HEK293T (cell line): Measurements from ENCODE around the gene SLFN13.

Experiments
- CTCF ChIA-PET: fragments of 350-600 bp; formaldehyde crosslinking; extraction: SDS; loops from one replicate; lab custom pipeline; 2021; ENCODE audit warnings: antibody characterized with exemption, inconsistent platforms; lab: Yijun Ruan, JAX
- POLR2A ChIA-PET: fragments of 350-600 bp; formaldehyde crosslinking; extraction: SDS; loops from one replicate; lab custom pipeline; 2020; ENCODE audit warnings: antibody characterized with exemption, inconsistent platforms; lab: Yijun Ruan, JAX
- DNase-seq: peaks from one replicate; pipeline ENCODE4 v3.0.0; 2012; ENCODE audit warnings: mixed read lengths; ENCODE audit errors: extremely low spot score
- ARNT ChIP-seq: fragments of 450-650 bp; IDR thresholded peaks from 2 replicates; pipeline ENCODE4 v1.6.1; 2017; ENCODE audit warnings: mild to moderate bottlenecking
- BHLHE40 ChIP-seq: fragments of 450-650 bp; IDR thresholded peaks from 2 replicates; pipeline ENCODE4 v1.6.1; 2016; ENCODE audit warnings: mild to moderate bottlenecking, moderate library complexity, borderline replicate concordance
- CTBP1 ChIP-seq: fragments of 450-650 bp; IDR thresholded peaks from 2 replicates; pipeline ENCODE4 v1.6.1; 2016; ENCODE audit warnings: borderline replicate concordance
- ELF4 ChIP-seq: fragments of 450-650 bp; IDR thresholded peaks from 2 replicates; pipeline ENCODE4 v1.6.1; 2017; ENCODE audit warnings: antibody characterized with exemption
- FOXA1 ChIP-seq: fragments of 450-650 bp; IDR thresholded peaks from 2 replicates; pipeline ENCODE4 v1.6.1; 2016; ENCODE audit warnings: mild to moderate bottlenecking
- FOXK2 ChIP-seq: fragments of 450-650 bp; IDR thresholded peaks from 2 replicates; pipeline ENCODE4 v1.6.1; 2016; ENCODE audit warnings: mild to moderate bottlenecking
- FOXM1 ChIP-seq: fragments of 450-650 bp; IDR thresholded peaks from 2 replicates; pipeline ENCODE4 v1.6.1; 2017; ENCODE audit warnings: mild to moderate bottlenecking, borderline replicate concordance
- HDGF ChIP-seq: fragments of 450-650 bp; IDR thresholded peaks from 2 replicates; pipeline ENCODE4 v1.6.1; 2017; ENCODE audit warnings: antibody characterized with exemption, borderline replicate concordance
- L3MBTL2 ChIP-seq: fragments of 450-650 bp; conservative IDR thresholded peaks from 2 replicates; pipeline ENCODE4 v1.6.1; 2016; ENCODE audit warnings: mild to moderate bottlenecking
- LEF1 ChIP-seq: fragments of 450-650 bp; IDR thresholded peaks from 2 replicates; pipeline ENCODE4 v1.6.1; 2017; ENCODE audit warnings: mild to moderate bottlenecking, borderline replicate concordance
- NFRKB ChIP-seq: fragments of 450-650 bp; IDR thresholded peaks from 2 replicates; pipeline ENCODE4 v1.6.1; 2016; ENCODE audit warnings: mild to moderate bottlenecking, moderate library complexity
- SP1 ChIP-seq: fragments of 450-650 bp; IDR thresholded peaks from 2 replicates; pipeline ENCODE4 v1.6.1; 2017
- SUZ12 ChIP-seq: fragments of 450-650 bp; IDR thresholded peaks from 2 replicates; pipeline ENCODE4 v1.6.1; 2016; ENCODE audit warnings: mild to moderate bottlenecking
- TARDBP ChIP-seq: fragments of 450-650 bp; IDR thresholded peaks from 2 replicates; pipeline ENCODE4 v1.6.1; 2016
- ZNF384 ChIP-seq: fragments of 450-650 bp; IDR thresholded peaks from 2 replicates; pipeline ENCODE4 v1.6.1; 2016
- TF ChIP-seq, protein P1 (sequence below): fragments of 450-650 bp; IDR thresholded peaks from 2 replicates; pipeline ENCODE4 v1.6.1; 2016

SLFN13 gene

GRCh38 chr17:35438433-35438832 lies 10.1 kb downstream of the SLFN13 start:
- DNase-seq, result no peak
- ChIA-PET POLR2A (no interaction called here), CTCF (interaction anchor here (0.6 kb wide), 1 partner anchor 95 kb away, joined by 3 read pairs; no protein-coding TSS in a partner anchor)
- TF ChIP-seq LEF1 (no peak), BHLHE40 (no peak), SUZ12 (no peak), FOXA1 (no peak), CTBP1 (no peak)

DNA sequence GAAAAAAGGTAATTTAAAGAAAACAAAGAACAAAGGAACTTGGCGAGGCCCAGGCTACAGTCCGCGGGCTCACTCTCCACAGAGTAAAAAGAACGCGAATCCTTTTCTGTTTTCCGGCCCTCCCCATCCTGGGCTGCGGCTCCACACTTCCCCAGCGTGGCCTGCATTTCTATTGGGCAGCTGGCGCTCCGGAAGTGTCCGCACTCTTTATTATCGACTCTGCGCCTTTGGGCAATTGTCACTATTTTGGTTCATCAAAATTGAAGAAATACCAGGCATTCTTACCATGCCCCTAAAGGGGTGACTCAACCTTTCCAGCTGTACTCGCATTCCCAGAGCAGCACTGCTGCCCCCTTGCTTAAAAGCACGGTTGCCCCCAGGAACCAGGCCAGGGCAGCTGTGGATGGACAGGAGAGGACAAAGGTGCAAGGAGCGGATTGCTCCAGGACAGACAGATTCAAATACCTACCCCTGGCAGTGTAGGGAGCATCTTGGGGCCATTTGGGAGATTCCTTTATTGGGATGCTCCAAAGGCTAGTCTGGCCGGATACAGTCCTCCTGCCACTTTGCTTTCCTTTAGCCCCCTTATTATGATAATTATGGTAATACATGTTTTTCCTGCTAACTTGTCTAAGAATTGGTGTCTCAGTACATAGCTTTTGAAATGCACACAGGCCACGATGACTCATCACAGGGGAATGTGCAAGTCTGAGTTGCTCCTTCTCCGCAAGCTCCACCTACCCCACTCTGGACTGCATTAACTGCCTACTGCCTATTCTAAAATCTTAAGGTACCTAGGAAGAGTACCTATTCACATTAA lies 15.3 kb downstream of the SLFN13 start:
- ChIA-PET POLR2A (interaction anchor here (0.7 to 1.1 kb wide), 2 partner anchors 60 to 190 kb away, joined by 3 to 7 read pairs; partner anchors contain the start of genes SLFN11 and SLFN5), CTCF (interaction anchor here (0.6 kb wide), 1 partner anchor 106 kb away, joined by 5 read pairs; no protein-coding TSS in a partner anchor)
- DNase-seq, result peak; percentile 26
- no peak for TF ChIP-seq L3MBTL2
- no peak for TF ChIP-seq TARDBP
- no peak for TF ChIP-seq CTBP1
- TF ChIP-seq BHLHE40, result no peak
- no peak for TF ChIP-seq ZNF384
- TF ChIP-seq HDGF, result no peak
- no peak for TF ChIP-seq ELF4
- no peak for TF ChIP-seq SUZ12
- no peak for TF ChIP-seq SP1
- no peak for TF ChIP-seq FOXA1
- TF ChIP-seq NFRKB, result no peak
- TF ChIP-seq FOXK2, result no peak
- TF ChIP-seq FOXM1, result no peak
- TF ChIP-seq LEF1, result no peak
- TF ChIP-seq, protein P1, sequence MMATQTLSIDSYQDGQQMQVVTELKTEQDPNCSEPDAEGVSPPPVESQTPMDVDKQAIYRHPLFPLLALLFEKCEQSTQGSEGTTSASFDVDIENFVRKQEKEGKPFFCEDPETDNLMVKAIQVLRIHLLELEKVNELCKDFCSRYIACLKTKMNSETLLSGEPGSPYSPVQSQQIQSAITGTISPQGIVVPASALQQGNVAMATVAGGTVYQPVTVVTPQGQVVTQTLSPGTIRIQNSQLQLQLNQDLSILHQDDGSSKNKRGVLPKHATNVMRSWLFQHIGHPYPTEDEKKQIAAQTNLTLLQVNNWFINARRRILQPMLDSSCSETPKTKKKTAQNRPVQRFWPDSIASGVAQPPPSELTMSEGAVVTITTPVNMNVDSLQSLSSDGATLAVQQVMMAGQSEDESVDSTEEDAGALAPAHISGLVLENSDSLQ, result no peak
- no peak for TF ChIP-seq ARNT

GRCh38 chr17:35432176-35433074 lies 16.1 kb downstream of the SLFN13 start, which contains the start of gene SLFN12:
Gene SLFN12, minus strand, starts transcription at chr17:35432500. Its CDS starts 9,472 bp downstream, at chr17:35423028.
- ChIA-PET CTCF (interaction anchor here (0.6 kb wide), 1 partner anchor 107 kb away, joined by 5 read pairs; no protein-coding TSS in a partner anchor), POLR2A (no interaction called here)
- no peak for DNase-seq
- TF ChIP-seq FOXA1, result no peak
- no peak for TF ChIP-seq NFRKB
- no peak for TF ChIP-seq ELF4
- no peak for TF ChIP-seq HDGF
- no peak for TF ChIP-seq ARNT
- TF ChIP-seq SP1, result no peak
- TF ChIP-seq L3MBTL2, result no peak
- TF ChIP-seq TARDBP, result no peak
- TF ChIP-seq FOXK2, result no peak
- no peak for TF ChIP-seq LEF1
- TF ChIP-seq ZNF384, result no peak
- no peak for TF ChIP-seq BHLHE40
- no peak for TF ChIP-seq CTBP1
- TF ChIP-seq FOXM1, result no peak
- TF ChIP-seq, protein P1, result no peak
- TF ChIP-seq SUZ12, result no peak

DNA sequence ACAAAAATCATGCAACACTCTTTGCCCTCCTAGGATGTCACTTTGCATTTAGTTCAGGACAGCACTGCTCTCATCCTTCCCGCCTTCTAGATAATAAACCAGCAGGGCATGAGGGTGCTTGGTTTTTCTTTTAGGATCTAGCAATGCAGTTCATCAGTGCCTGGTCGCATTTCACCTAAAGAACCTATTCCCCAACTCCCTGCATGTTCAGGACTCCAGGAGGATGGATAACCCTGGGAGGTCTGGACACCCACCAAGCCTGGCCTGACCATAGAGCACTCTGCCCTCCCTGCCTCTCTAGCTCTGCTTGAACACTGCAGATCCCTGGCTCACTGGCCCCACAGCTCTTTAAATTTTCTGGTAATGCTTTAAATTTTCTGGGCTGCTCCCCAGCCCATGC lies 18.9 kb downstream of the SLFN13 start:
- POLR2A ChIA-PET, result no interaction called here
- DNase-seq, result no peak
- no peak for TF ChIP-seq L3MBTL2
- TF ChIP-seq ZNF384, result no peak
- no peak for TF ChIP-seq TARDBP
- TF ChIP-seq SUZ12, result no peak
- no peak for TF ChIP-seq NFRKB
- TF ChIP-seq ARNT, result no peak
- TF ChIP-seq HDGF, result no peak
- no peak for TF ChIP-seq LEF1
- TF ChIP-seq, protein P1, result no peak
- no peak for TF ChIP-seq BHLHE40
- TF ChIP-seq SP1, result no peak
- TF ChIP-seq FOXA1, result no peak
- no peak for TF ChIP-seq ELF4
- TF ChIP-seq CTBP1, result no peak
- no peak for TF ChIP-seq FOXK2
- no peak for TF ChIP-seq FOXM1
- CTCF ChIA-PET, result no interaction called here

GRCh38 chr17:35428229-35428628 lies 20.3 kb downstream of the SLFN13 start:
- TF ChIP-seq NFRKB (no peak), FOXK2 (no peak), TARDBP (no peak), LEF1 (no peak), ELF4 (no peak), SP1 (no peak)
- DNase-seq, result no peak
- ChIA-PET POLR2A (no interaction called here), CTCF (no interaction called here)
